ENCODE data around the gene EIPR1. TPM values are rescaled to one million over a fixed set of nuclear protein-coding genes. Genes with fewer than 3 reads are reported as not detected.

The EIPR1 gene
- total and polyA plus RNA-seq, 2 of the 4 experiments (the other 2 are of a cell fraction), result 46.5 to 67.4 TPM

- Histone ChIP-seq H3K9me3 (ENCODE audit: control insufficient read depth, insufficient read depth, low read length) (no peaks in the 10 kb centered on the region), H4K8ac (ENCODE audit: low read depth in 2 of 2, low read length in 2 of 2) (no peak overlapping the region), H3K56ac (ENCODE audit: extremely low read depth, insufficient read depth, low read length) (no peak overlapping the region), H4K91ac (ENCODE audit: insufficient read depth, low read depth, low read length) (no peak overlapping the region), H2AFZ (replicated peaks; ENCODE audit: low read length, poor library complexity) (no peak overlapping the region), H3K36me3 (ENCODE audit: control insufficient read depth, insufficient read depth, low read length) (peaks cover 7% of the 10 kb centered on the region; the same call in 1 of the 2 replicates), H2AK9ac (replicated peaks; ENCODE audit: low read depth, low read length, poor library complexity) (no peak overlapping the region), H3K23ac (ENCODE audit: low read depth, low read length) (no peak overlapping the region), H2BK120ac (ENCODE audit: low read depth, low read length) (no peak overlapping the region), H3K4ac (ENCODE audit: low read depth, low read length) (no peak overlapping the region), H4K20me1 (ENCODE audit: insufficient read depth, low read length) (no peaks in the 10 kb centered on the region), H3K27ac (ENCODE audit: insufficient read depth, low read length) (no peak overlapping the region), H3K18ac (ENCODE audit: low read depth, low read length) (no peak overlapping the region), H3K4me3 (ENCODE audit: insufficient read depth, low read depth, low read length) (no peak overlapping the region), H3K79me1 (ENCODE audit: low read depth in 1 of 2, low read length in 2 of 2) (no peaks in the 10 kb centered on the region; a peak in 1 of 4 replicates), H3K9ac (ENCODE audit: low read depth, low read length) (no peak overlapping the region), H4K5ac (ENCODE audit: low read depth, low read length) (no peak overlapping the region), H3K4me1 (ENCODE audit: control insufficient read depth, insufficient read depth, low read length) (peaks cover 6% of the 10 kb centered on the region; the same call in 1 of the 2 replicates), H2BK5ac (ENCODE audit: low read depth, low read length, poor library complexity, severe bottlenecking) (no peak overlapping the region), H3K14ac (replicated peaks; ENCODE audit: low read depth, low read length) (no peak overlapping the region), H2BK20ac (ENCODE audit: low read depth, low read length) (no peak overlapping the region), H2AK5ac (ENCODE audit: low read depth, low read length) (no peak overlapping the region), H3K27me3 (ENCODE audit: control insufficient read depth, insufficient read depth, low read length) (no peaks in the 10 kb centered on the region), H3K9me1 (ENCODE audit: insufficient read depth, low read length) (peaks cover 4% of the 10 kb centered on the region), H2BK15ac (ENCODE audit: low read depth, low read length) (no peak overlapping the region), H3K4me2 (ENCODE audit: low read depth, low read length) (no peak overlapping the region)
- TF ChIP-seq MAZ (IDR thresholded peaks at IDR 0.05; ENCODE audit: borderline replicate concordance, low read depth, low read length) (no peak), CHD1 (IDR thresholded peaks at IDR 0.05; ENCODE audit: low read depth, low read length) (no peak), MAFK (IDR thresholded peaks at IDR 0.05; ENCODE audit: low read depth, low read length) (no peak), FOS (IDR thresholded peaks at IDR 0.05; ENCODE audit: low read depth, low read length) (no peak), BHLHE40 (IDR thresholded peaks at IDR 0.05; ENCODE audit: low read depth, low read length) (no peak), POLR2A (IDR thresholded peaks at IDR 0.05; ENCODE audit: low read depth, low read length) (no peak), NFE2L2 (IDR thresholded peaks at IDR 0.05; ENCODE audit: low read depth, low read length) (no peak), SMC3 (IDR thresholded peaks at IDR 0.05; ENCODE audit: low read depth, low read length) (no peak), RAD21 (IDR thresholded peaks at IDR 0.05; ENCODE audit: low read length) (no peak)
- TF ChIP-seq, protein P1, sequence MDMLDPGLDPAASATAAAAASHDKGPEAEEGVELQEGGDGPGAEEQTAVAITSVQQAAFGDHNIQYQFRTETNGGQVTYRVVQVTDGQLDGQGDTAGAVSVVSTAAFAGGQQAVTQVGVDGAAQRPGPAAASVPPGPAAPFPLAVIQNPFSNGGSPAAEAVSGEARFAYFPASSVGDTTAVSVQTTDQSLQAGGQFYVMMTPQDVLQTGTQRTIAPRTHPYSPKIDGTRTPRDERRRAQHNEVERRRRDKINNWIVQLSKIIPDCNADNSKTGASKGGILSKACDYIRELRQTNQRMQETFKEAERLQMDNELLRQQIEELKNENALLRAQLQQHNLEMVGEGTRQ (IDR thresholded peaks at IDR 0.05; ENCODE audit: low read depth, low read length), result no peak
- DNase-seq (no peak), ATAC-seq (ENCODE audit: low read depth) (no peak)
- BruUV-seq (replicated peaks), result no TSS peak
- dilution Hi-C loops (cut with HindIII; ENCODE audit: low sequenced_read_pairs, unreplicated experiment), result no loop called here
- WGBS, 2 experiments (ENCODE audit: extremely low coverage in 2 of 2, insufficient read length in 1 of 2), result 49% methylated on average over 4 of the region's 21 CpGs; no CpG with 5 or more reads in 1 of the 2 experiments
- ChIA-PET CTCF (no interaction called here), POLR2A (ENCODE audit: unreplicated experiment) (no interaction called here)
- intact Hi-C loops (cut with micrococcal nuclease), result no loop called here
- in situ Hi-C loops (cut with MboI; ENCODE audit: low sequenced_read_pairs), result no loop called here
These were observed 181.8 kb downstream of the EIPR1 start for GRCh38 chr2:3195641-3196476.

Data from IMR-90 (cell line).